Kidney (tissue), 14 donors: ENCODE measurements around the gene PEAR1. TPM values are rescaled to one million over a fixed set of nuclear protein-coding genes. Genes with fewer than 3 reads are reported as not detected.

ENCODE experiments used
- DNase-seq, 5 donors: peaks; one replicate each; pipeline ENCODE4 v3.0.0-alpha.2; 2013 to 2020
- FAIRE-seq: peaks from 2 replicates; lab custom pipeline; 2012; peaks lifted over from hg19 to GRCh38; lab: Jason Lieb, UNC
- H3K27ac ChIP-seq, 2 donors: one replicate each; pipeline ENCODE4 v1.7.0; 2013; ENCODE audit warnings: low read depth in 2 of 2, low read length in 2 of 2, inconsistent platforms in 1 of 2
- H3K27me3 ChIP-seq: one replicate; pipeline ENCODE4 v1.7.1; 2013; ENCODE audit warnings: low read length, inconsistent platforms; ENCODE audit not compliant: control insufficient read depth, insufficient read depth
- H3K36me3 ChIP-seq, 3 donors: one replicate each; pipeline versions ENCODE4 v1.7.0 to v1.7.1; 2013; ENCODE audit warnings: low read length in 3 of 3, control low read depth in 1 of 3, inconsistent platforms in 1 of 3; ENCODE audit not compliant: insufficient read depth in 3 of 3, control insufficient read depth in 2 of 3
- H3K4me1 ChIP-seq, 3 donors: one replicate each; pipeline versions ENCODE4 v1.7.0 to v1.7.1; 2013; ENCODE audit warnings: low read length in 3 of 3, inconsistent platforms in 1 of 3, low read depth in 1 of 3; ENCODE audit not compliant: control insufficient read depth in 2 of 3, insufficient read depth in 2 of 3
- H3K4me3 ChIP-seq, 3 donors: one replicate each; pipeline versions ENCODE4 v1.7.0 to v1.8.1; 2013; ENCODE audit warnings: low read length in 3 of 3, control low read depth in 1 of 3, inconsistent platforms in 1 of 3
- H3K9ac ChIP-seq, 3 donors: one replicate each; pipeline versions ENCODE4 v1.7.0 to v1.7.1; 2013; ENCODE audit warnings: low read length in 3 of 3, control low read depth in 1 of 3, inconsistent platforms in 1 of 3
- H3K9me3 ChIP-seq, 3 donors: one replicate each; pipeline versions ENCODE4 v1.7.0 to v1.7.1; 2013; ENCODE audit warnings: low read length in 3 of 3, control low read depth in 1 of 3, inconsistent platforms in 1 of 3; ENCODE audit not compliant: control insufficient read depth in 2 of 3, insufficient read depth in 1 of 3
- CTCF ChIP-seq: IDR thresholded peaks from 3 replicates; pipeline ENCODE4 v1.5.1; 2012; ENCODE audit warnings: mild to moderate bottlenecking, moderate library complexity, borderline replicate concordance; ENCODE audit not compliant: insufficient read depth; ENCODE audit errors: extremely low read depth
- intact Hi-C: fragments of 100-400 bp; cut with DNase I; formaldehyde crosslinking; loops from one replicate; pipeline ENCODE4 v1.11.1; 2022
- polyA plus RNA-seq: library from polyadenylated mRNA; stranded (reverse); fragments of 350-450 nt; fragmentation: Illumina TruSeq; extraction: RNeasy Lipid Tissue Mini Kit (QIAGEN cat#74804); gene quantifications from one replicate; pipeline ENCODE4 v1.2.3, GENCODE V29; 2014; ENCODE audit warnings: low read depth, low replicate concordance; ENCODE audit not compliant: insufficient read depth
- total RNA-seq: library from RNA; stranded (reverse); fragmentation: NEBNext Ultra II Directional; extraction: Animal tissue kit (Norgen Biotek cat#: 25700); gene quantifications from one replicate; pipeline ENCODE4 v1.2.1, GENCODE V29; 2021
- donor health status: control.
- donor health status: control.
- donor health status: control.
- donor health status: control.
- donor health status: control.
- donor health status: DM: yes; HTN: yes; CAD: no.
- donor health status: Normal renal cell carcinoma (clear cell type).

PEAR1 gene
- total and polyA plus RNA-seq, 2 donors from 2014 or later = 4.5 to 17.2 TPM

- Histone ChIP-seq H3K4me3 (no peak overlapping the region), H3K27me3 (no peaks in the 10 kb centered on the region), H3K4me1 (no peaks in the 10 kb centered on the region), H3K36me3 (peaks cover 0 to 4% (median 3%) of the 10 kb centered on the region in 3 donors), H3K27ac (no peak overlapping the region), H3K9me3 (no peaks in the 10 kb centered on the region), H3K9ac (no peak overlapping the region)
- FAIRE-seq = no peak
- DNase-seq = no peak
- intact Hi-C loops = no loop called here
- TF ChIP-seq CTCF = no peak
These were observed 18.8 kb downstream of the PEAR1 start for GRCh38 chr1:156912310-156912709.

GRCh38 chr1:156912861-156913808 is 19.6 kb downstream of the PEAR1 start:
- FAIRE-seq (no peak), DNase-seq (peak in 4 of 5 donors; percentile 60 to 76 (median 68))
- H3K9me3 ChIP-seq = no peaks in the 10 kb centered on the region
- intact Hi-C loops = no loop called here
- H3K27me3 ChIP-seq = no peaks in the 10 kb centered on the region
- no peak overlapping the region for H3K4me3 ChIP-seq
- H3K9ac ChIP-seq = no peak overlapping the region
- no peak overlapping the region for H3K27ac ChIP-seq
- H3K36me3 ChIP-seq = peaks cover 0 to 4% (median 3%) of the 10 kb centered on the region in 3 donors
- no peak for TF ChIP-seq CTCF
- H3K4me1 ChIP-seq = no peaks in the 10 kb centered on the region

GRCh38 chr1:156913809-156914387 is 20.4 kb downstream of the PEAR1 start:
- FAIRE-seq = no peak
- no peak for TF ChIP-seq CTCF
- no peak for DNase-seq
- Histone ChIP-seq H3K4me1 (no peaks in the 10 kb centered on the region), H3K4me3 (no peak overlapping the region), H3K27me3 (no peaks in the 10 kb centered on the region), H3K9ac (no peak overlapping the region), H3K9me3 (no peaks in the 10 kb centered on the region), H3K27ac (no peak overlapping the region), H3K36me3 (peaks cover 0 to 4% (median 3%) of the 10 kb centered on the region in 3 donors)
- intact Hi-C loops = no loop called here
